Effector memory CD4-positive, alpha-beta T cell (primary cell): Measurements from ENCODE around the gene CACTIN.
"Not testable (repeated sequence)": the region's sequence is repeated elsewhere in the genome, so short reads cannot be mapped to it uniquely, and the experiment has no call there.

Source experiments
- DNase-seq, 3 donors: peaks; one replicate each; pipeline ENCODE4 v3.0.0-alpha.2; 2020
- H3K27ac ChIP-seq: 2 replicates; pipeline ENCODE4 v1.7.0; 2013; ENCODE audit warnings: mild to moderate bottlenecking, low read length, moderate library complexity; ENCODE audit not compliant: insufficient read depth, poor library complexity, severe bottlenecking
- H3K27me3 ChIP-seq: replicated peaks from 2 replicates; pipeline ENCODE4 v1.7.0; 2013; ENCODE audit warnings: mild to moderate bottlenecking, low read length; ENCODE audit not compliant: insufficient read depth, control insufficient read depth, poor library complexity, severe bottlenecking
- H3K36me3 ChIP-seq: 2 replicates; pipeline ENCODE4 v1.7.0; 2013; ENCODE audit warnings: mild to moderate bottlenecking, low read length, moderate library complexity; ENCODE audit not compliant: control insufficient read depth, insufficient read depth
- H3K4me1 ChIP-seq: 2 replicates; pipeline ENCODE4 v1.7.0; 2013; ENCODE audit warnings: low read length, mild to moderate bottlenecking; ENCODE audit not compliant: control insufficient read depth, insufficient read depth, poor library complexity, severe bottlenecking
- H3K4me3 ChIP-seq: 2 replicates; pipeline ENCODE4 v1.7.0; 2013; ENCODE audit warnings: low read length, low read depth, mild to moderate bottlenecking; ENCODE audit not compliant: insufficient read depth, poor library complexity, severe bottlenecking
- H3K9me3 ChIP-seq: 2 replicates; pipeline ENCODE4 v1.7.0; 2013; ENCODE audit warnings: mild to moderate bottlenecking, low read length, moderate library complexity; ENCODE audit not compliant: control insufficient read depth

CACTIN gene

GRCh38 chr19:3637621-3638020 lies 11.0 kb upstream of the CACTIN start:
- Histone ChIP-seq H3K4me3 (no peak overlapping the region), H3K36me3 (peaks cover 12% of the 10 kb centered on the region), H3K27me3 (no peaks in the 10 kb centered on the region), H3K9me3 (no peaks in the 10 kb centered on the region), H3K4me1 (no peaks in the 10 kb centered on the region), H3K27ac (no peak overlapping the region)
- DNase-seq = no peak

DNA sequence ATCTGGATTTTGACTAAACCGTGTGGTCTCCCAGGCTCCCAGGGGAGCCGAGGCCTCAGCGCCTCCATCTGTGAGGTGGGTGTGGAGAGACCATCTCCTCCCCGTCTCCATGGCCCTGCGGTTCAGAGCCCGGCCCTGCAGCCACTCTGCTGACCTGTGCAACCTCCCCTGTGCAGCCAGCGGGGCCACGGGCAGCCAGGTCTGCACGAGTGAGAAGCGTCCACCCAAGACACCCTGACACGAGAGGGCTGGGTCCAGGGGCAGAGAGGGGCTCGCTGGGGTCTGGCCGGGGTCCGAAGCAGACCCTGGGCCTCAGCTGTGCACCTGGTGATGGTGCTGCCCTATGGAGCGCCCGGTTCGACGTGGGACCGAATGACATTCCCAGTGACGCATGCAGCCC lies 10.4 kb upstream of the CACTIN start:
- Histone ChIP-seq H3K27me3 (no peaks in the 10 kb centered on the region), H3K4me3 (no peak overlapping the region), H3K4me1 (no peaks in the 10 kb centered on the region), H3K36me3 (peaks cover 12% of the 10 kb centered on the region), H3K9me3 (no peaks in the 10 kb centered on the region), H3K27ac (no peak overlapping the region)
- DNase-seq = no peak

DNA sequence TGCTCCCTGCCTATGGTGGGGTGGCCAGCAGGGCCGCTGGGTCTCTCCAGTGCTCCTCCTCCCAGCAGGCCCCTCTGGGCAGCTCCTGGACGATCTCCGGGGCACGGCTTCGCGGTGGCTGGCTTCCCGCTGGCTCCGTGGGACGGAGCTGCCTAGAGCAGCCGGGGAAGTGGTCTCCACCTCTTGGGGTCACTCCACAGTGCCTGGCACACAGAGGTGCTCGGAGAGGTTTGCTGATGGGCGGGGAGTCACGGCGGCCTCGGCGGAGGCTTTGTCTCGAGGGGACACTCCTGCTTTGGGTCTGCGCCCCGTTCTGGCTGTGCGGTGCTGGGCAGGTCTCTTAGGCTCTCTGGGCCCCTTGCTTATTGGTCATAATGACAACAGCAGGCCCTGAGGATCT lies 9.9 kb upstream of the CACTIN start:
- H3K4me1 ChIP-seq = no peaks in the 10 kb centered on the region
- no peak for DNase-seq
- no peaks in the 10 kb centered on the region for H3K9me3 ChIP-seq
- peaks cover 12% of the 10 kb centered on the region for H3K36me3 ChIP-seq
- H3K4me3 ChIP-seq = no peak overlapping the region
- no peak overlapping the region for H3K27ac ChIP-seq
- no peaks in the 10 kb centered on the region for H3K27me3 ChIP-seq

- H3K36me3 ChIP-seq = peaks cover 12% of the 10 kb centered on the region
- H3K27me3 ChIP-seq = no peaks in the 10 kb centered on the region
These were observed 8.0 kb upstream of the CACTIN start for GRCh38 chr19:3634496-3635045.

DNA sequence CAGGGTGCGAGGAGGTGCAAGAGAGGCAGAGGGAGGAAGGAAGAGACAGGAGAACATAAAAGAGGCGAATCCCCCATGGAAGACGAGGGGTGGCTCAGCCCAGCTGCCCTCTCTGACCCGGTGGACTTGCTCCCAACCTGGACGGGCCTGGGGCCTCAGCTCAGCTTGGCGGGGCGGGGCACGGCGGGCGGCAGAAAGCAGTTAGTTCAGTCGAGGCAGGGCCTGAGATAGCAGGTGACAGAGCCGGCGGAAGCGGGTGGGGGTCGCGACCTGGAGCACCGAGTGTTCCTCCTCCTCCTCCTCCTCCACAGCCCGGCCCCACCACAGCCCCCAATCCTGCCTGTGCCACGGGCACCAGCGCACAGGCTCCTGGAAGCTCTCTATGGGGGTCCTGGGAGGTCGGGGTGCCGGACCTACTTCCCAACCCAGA lies 7.0 kb upstream of the CACTIN start:
- H3K36me3 ChIP-seq = peaks cover 6% of the 10 kb centered on the region
- no peaks in the 10 kb centered on the region for H3K4me1 ChIP-seq
- H3K27ac ChIP-seq = no peak overlapping the region
- no peaks in the 10 kb centered on the region for H3K27me3 ChIP-seq
- no peak for DNase-seq
- H3K9me3 ChIP-seq = no peaks in the 10 kb centered on the region
- no peak overlapping the region for H3K4me3 ChIP-seq

More at GRCh38 chr19:3634496-3635045, 8.0 kb upstream of the CACTIN start:
- Histone ChIP-seq H3K27ac (no peak overlapping the region), H3K9me3 (no peaks in the 10 kb centered on the region), H3K4me1 (no peaks in the 10 kb centered on the region), H3K4me3 (no peak overlapping the region)
- DNase-seq = no peak

- Histone ChIP-seq H3K4me1 (no peaks in the 10 kb centered on the region), H3K27ac (no peak overlapping the region), H3K36me3 (no peaks in the 10 kb centered on the region), H3K9me3 (no peaks in the 10 kb centered on the region), H3K4me3 (no peak overlapping the region), H3K27me3 (no peaks in the 10 kb centered on the region)
- DNase-seq = no peak
These were observed 6.4 kb upstream of the CACTIN start for GRCh38 chr19:3632739-3633558.

DNA sequence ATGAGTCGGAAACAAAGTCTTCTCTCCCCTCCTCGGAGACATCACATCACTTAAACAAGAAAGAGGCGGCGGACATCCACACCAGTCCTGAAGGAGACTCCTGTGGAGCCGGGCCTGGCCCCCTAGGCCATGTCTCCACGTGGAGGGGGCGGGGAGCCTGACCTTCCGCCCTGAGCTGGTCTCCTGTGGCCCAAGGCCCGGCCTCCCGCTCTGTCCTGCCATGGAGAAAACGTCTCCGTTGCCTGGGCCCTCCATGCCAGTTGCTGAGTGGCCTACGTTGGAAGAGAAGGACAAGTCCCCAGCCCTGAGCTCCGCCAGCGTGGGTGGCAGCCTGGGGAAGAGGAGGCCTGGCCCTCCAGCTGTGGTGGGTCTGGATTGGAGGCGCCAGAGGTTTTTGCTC lies 5.5 kb upstream of the CACTIN start:
- Histone ChIP-seq H3K27me3 (no peaks in the 10 kb centered on the region), H3K4me1 (no peaks in the 10 kb centered on the region), H3K36me3 (no peaks in the 10 kb centered on the region), H3K27ac (no peak overlapping the region), H3K9me3 (no peaks in the 10 kb centered on the region), H3K4me3 (no peak overlapping the region)
- DNase-seq = no peak

- peaks cover under 1% of the 10 kb centered on the region for H3K4me1 ChIP-seq
- no peaks in the 10 kb centered on the region for H3K9me3 ChIP-seq
- no peak overlapping the region for H3K4me3 ChIP-seq
- H3K36me3 ChIP-seq = no peaks in the 10 kb centered on the region
- H3K27ac ChIP-seq = no peak overlapping the region
- DNase-seq = no peak
- no peaks in the 10 kb centered on the region for H3K27me3 ChIP-seq
These were observed 4.7 kb upstream of the CACTIN start for GRCh38 chr19:3631053-3631861.

DNA sequence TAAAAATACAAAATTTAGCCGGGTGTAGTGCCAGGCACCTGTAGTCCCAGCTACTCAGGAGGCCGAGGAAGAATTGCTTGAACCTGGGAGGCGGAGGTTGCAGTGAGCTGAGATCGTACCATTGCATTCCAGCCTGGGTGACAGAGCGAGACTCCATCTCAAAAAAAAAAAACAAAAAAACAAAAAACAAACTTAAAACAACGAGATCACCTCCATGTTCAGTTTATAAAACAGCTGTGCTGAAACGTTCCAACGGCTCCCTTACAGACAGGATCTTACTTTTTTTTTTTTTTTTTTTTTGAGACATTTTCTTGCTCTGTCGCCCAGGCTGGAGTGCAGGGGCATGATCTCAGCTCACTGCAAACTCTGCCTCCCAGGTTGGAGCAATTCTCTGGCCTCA lies 2.2 kb upstream of the CACTIN start:
- not testable (repeated sequence) for H3K36me3 ChIP-seq

DNA sequence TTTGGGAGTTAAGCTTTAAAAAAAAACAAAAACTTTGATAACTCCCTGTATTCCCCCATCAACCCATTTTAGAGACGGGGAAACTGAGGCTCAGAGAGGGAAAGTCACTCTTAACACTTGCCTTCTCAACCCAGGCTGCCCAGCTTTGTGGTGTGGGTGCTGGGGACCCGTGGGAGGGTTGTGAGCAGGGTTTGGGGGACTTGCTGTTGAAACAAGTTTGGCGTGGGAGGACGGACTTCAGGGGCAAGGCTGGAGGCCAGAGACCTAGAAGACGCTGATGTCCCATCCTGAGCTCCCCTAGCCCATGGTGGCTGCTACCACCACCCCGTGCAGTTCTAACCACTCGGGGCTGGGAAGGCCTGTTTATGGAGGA lies 747 bp upstream of the CACTIN start:
- Histone ChIP-seq H3K27me3 (no peaks in the 10 kb centered on the region), H3K36me3 (peaks cover 7% of the 10 kb centered on the region), H3K4me1 (peaks cover 15% of the 10 kb centered on the region), H3K4me3 (no peak overlapping the region), H3K9me3 (no peaks in the 10 kb centered on the region), H3K27ac (no peak overlapping the region)
- no peak for DNase-seq

More for the DNA sequence above, 2.2 kb upstream of the CACTIN start:
- H3K27me3 ChIP-seq, H3K4me3 ChIP-seq, H3K9me3 ChIP-seq, DNase-seq, H3K27ac ChIP-seq: not testable (repeated sequence)
- H3K4me1 ChIP-seq = peaks cover 15% of the 10 kb centered on the region
